PFSK-1 (cell line): ENCODE results near the gene SYMPK.

Experiments used
- FOXP2 ChIP-seq: optimal IDR thresholded peaks from 2 replicates; pipeline ENCODE3; 2011; ENCODE audit warnings: borderline replicate concordance, control low read depth, inconsistent platforms; ENCODE audit not compliant: insufficient read depth; ENCODE audit errors: extremely low read length, extremely low read depth
- POLR2AphosphoS5 ChIP-seq: IDR thresholded peaks from 2 replicates; pipeline ENCODE4 v1.6.1; 2012; ENCODE audit warnings: low read depth, mild to moderate bottlenecking, control low read depth, low read length, moderate library complexity
- SIN3A ChIP-seq: IDR thresholded peaks from 2 replicates; pipeline ENCODE4 v1.6.1; 2012; ENCODE audit warnings: mild to moderate bottlenecking, low read length, moderate library complexity, borderline replicate concordance; ENCODE audit not compliant: insufficient read depth
- TAF1 ChIP-seq: IDR thresholded peaks from 2 replicates; pipeline ENCODE4 v1.6.1; 2012; ENCODE audit warnings: low read length, control low read depth, borderline replicate concordance; ENCODE audit not compliant: insufficient read depth
- TF ChIP-seq, protein P1 (sequence below), 2 experiments: IDR thresholded peaks; 2 replicates each; pipeline versions ENCODE4 v1.6.1 to v1.8.0; 2011 to 2012; ENCODE audit warnings: low read depth in 2 of 2, low read length in 2 of 2, control low read depth in 1 of 2, inconsistent platforms in 1 of 2, mild to moderate bottlenecking in 1 of 2, moderate library complexity in 1 of 2; ENCODE audit not compliant: insufficient read depth in 1 of 2

DNA sequence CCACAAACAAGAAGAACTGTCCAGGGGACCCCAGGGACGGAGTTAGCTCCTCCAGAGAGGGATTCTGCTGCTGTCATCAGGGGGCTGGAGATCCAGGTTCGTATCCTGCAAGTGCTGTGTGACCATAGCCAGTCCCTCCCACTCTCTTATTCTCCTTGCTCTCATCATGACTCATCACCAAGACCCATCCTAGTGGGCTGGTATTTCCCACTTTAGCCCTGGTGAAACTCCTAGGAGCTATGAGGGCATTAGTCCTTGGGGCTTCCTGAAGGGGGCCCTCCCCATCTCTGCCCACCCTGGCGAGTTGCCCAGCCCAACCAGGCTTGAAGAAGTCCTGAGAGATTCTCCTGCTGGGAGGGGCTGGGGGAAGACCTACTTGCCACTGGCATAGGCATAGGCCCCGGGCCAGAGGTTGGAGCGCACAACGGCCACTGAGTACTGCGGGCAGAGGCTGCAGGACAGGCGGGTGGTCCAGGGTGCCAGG lies 62.8 kb downstream of the SYMPK start:
- TF ChIP-seq POLR2AphosphoS5: no peak
- no peak for TF ChIP-seq TAF1
- TF ChIP-seq, protein P1, sequence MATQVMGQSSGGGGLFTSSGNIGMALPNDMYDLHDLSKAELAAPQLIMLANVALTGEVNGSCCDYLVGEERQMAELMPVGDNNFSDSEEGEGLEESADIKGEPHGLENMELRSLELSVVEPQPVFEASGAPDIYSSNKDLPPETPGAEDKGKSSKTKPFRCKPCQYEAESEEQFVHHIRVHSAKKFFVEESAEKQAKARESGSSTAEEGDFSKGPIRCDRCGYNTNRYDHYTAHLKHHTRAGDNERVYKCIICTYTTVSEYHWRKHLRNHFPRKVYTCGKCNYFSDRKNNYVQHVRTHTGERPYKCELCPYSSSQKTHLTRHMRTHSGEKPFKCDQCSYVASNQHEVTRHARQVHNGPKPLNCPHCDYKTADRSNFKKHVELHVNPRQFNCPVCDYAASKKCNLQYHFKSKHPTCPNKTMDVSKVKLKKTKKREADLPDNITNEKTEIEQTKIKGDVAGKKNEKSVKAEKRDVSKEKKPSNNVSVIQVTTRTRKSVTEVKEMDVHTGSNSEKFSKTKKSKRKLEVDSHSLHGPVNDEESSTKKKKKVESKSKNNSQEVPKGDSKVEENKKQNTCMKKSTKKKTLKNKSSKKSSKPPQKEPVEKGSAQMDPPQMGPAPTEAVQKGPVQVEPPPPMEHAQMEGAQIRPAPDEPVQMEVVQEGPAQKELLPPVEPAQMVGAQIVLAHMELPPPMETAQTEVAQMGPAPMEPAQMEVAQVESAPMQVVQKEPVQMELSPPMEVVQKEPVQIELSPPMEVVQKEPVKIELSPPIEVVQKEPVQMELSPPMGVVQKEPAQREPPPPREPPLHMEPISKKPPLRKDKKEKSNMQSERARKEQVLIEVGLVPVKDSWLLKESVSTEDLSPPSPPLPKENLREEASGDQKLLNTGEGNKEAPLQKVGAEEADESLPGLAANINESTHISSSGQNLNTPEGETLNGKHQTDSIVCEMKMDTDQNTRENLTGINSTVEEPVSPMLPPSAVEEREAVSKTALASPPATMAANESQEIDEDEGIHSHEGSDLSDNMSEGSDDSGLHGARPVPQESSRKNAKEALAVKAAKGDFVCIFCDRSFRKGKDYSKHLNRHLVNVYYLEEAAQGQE (IDR thresholded peaks at IDR 0.05; ENCODE audit: insufficient read depth in 1 of 2, low read depth in 2 of 2, low read length in 2 of 2): no peak
- no peak for TF ChIP-seq SIN3A
- TF ChIP-seq FOXP2: no peak
